ENCODE results near the gene SCD5. TPM values are rescaled to one million over a fixed set of nuclear protein-coding genes. Genes with fewer than 3 reads are reported as not detected.
A peak's percentile ranks its signal among the peaks of the same experiment; 100 is the strongest.

The SCD5 gene
- total and polyA plus RNA-seq, 9 donors, result 7.0 to 16.5 (median 13.1) TPM

- H3K4me1 ChIP-seq (ENCODE audit: control insufficient read depth, insufficient read depth, low read length), result no peaks in the 10 kb centered on the region
- H3K27me3 ChIP-seq (ENCODE audit: control insufficient read depth, insufficient read depth, low read length), result no peaks in the 10 kb centered on the region
- H3K4me3 ChIP-seq (ENCODE audit: low read length), result no peak overlapping the region
- no peak for DNase-seq
- H3K9me3 ChIP-seq (replicated peaks; ENCODE audit: control insufficient read depth, low read depth, low read length), result no peaks in the 10 kb centered on the region
- no peak overlapping the region for H3K27ac ChIP-seq (ENCODE audit: low read length)
- H3K36me3 ChIP-seq (ENCODE audit: control insufficient read depth, insufficient read depth, low read length), result no peaks in the 10 kb centered on the region
- WGBS (ENCODE audit: insufficient coverage), result 58% methylated on average over 4 of the region's 6 CpGs
Measured at GRCh38 chr4:82620126-82620735, 178.4 kb downstream of the SCD5 start.

GRCh38 chr4:82618103-82618720 lies 180.4 kb downstream of the SCD5 start:
- Histone ChIP-seq H3K4me3 (ENCODE audit: low read length) (no peak overlapping the region), H3K27ac (ENCODE audit: low read length) (no peak overlapping the region), H3K27me3 (ENCODE audit: control insufficient read depth, insufficient read depth, low read length) (no peaks in the 10 kb centered on the region), H3K9me3 (replicated peaks; ENCODE audit: control insufficient read depth, low read depth, low read length) (no peaks in the 10 kb centered on the region), H3K4me1 (ENCODE audit: control insufficient read depth, insufficient read depth, low read length) (no peaks in the 10 kb centered on the region), H3K36me3 (ENCODE audit: control insufficient read depth, insufficient read depth, low read length) (no peaks in the 10 kb centered on the region)
- peak; percentile 33 for DNase-seq
- WGBS (ENCODE audit: insufficient coverage), result 67% methylated on average over 1 of the region's 2 CpGs

- Histone ChIP-seq H3K4me3 (ENCODE audit: low read length) (no peak overlapping the region), H3K9me3 (replicated peaks; ENCODE audit: control insufficient read depth, low read depth, low read length) (no peaks in the 10 kb centered on the region), H3K27me3 (ENCODE audit: control insufficient read depth, insufficient read depth, low read length) (no peaks in the 10 kb centered on the region), H3K27ac (ENCODE audit: low read length) (no peak overlapping the region), H3K36me3 (ENCODE audit: control insufficient read depth, insufficient read depth, low read length) (no peaks in the 10 kb centered on the region), H3K4me1 (ENCODE audit: control insufficient read depth, insufficient read depth, low read length) (no peaks in the 10 kb centered on the region)
- DNase-seq, result no peak
- WGBS (ENCODE audit: insufficient coverage), result no CpG with 5 or more reads among the region's 5 CpGs
Measured at GRCh38 chr4:82614838-82615449, 183.7 kb downstream of the SCD5 start.

- no peaks in the 10 kb centered on the region for H3K27me3 ChIP-seq (ENCODE audit: control insufficient read depth, insufficient read depth, low read length)
- H3K4me3 ChIP-seq (ENCODE audit: low read length), result no peak overlapping the region
- 64% methylated on average over 2 of the region's 3 CpGs for WGBS (ENCODE audit: insufficient coverage)
- no peaks in the 10 kb centered on the region for H3K9me3 ChIP-seq (replicated peaks; ENCODE audit: control insufficient read depth, low read depth, low read length)
- no peaks in the 10 kb centered on the region for H3K36me3 ChIP-seq (ENCODE audit: control insufficient read depth, insufficient read depth, low read length)
- DNase-seq, result no peak
- no peak overlapping the region for H3K27ac ChIP-seq (ENCODE audit: low read length)
- no peaks in the 10 kb centered on the region for H3K4me1 ChIP-seq (ENCODE audit: control insufficient read depth, insufficient read depth, low read length)
Measured at GRCh38 chr4:82613121-82613520, 185.5 kb downstream of the SCD5 start.

GRCh38 chr4:82611982-82612381 lies 186.6 kb downstream of the SCD5 start:
- Histone ChIP-seq H3K4me3 (ENCODE audit: low read length) (no peak overlapping the region), H3K27ac (ENCODE audit: low read length) (no peak overlapping the region), H3K36me3 (ENCODE audit: control insufficient read depth, insufficient read depth, low read length) (no peaks in the 10 kb centered on the region), H3K4me1 (ENCODE audit: control insufficient read depth, insufficient read depth, low read length) (no peaks in the 10 kb centered on the region), H3K27me3 (ENCODE audit: control insufficient read depth, insufficient read depth, low read length) (no peaks in the 10 kb centered on the region), H3K9me3 (replicated peaks; ENCODE audit: control insufficient read depth, low read depth, low read length) (no peaks in the 10 kb centered on the region)
- no peak for DNase-seq
- WGBS (ENCODE audit: insufficient coverage), result no CpG with 5 or more reads among the region's 5 CpGs

GRCh38 chr4:82611527-82611926 lies 187.1 kb downstream of the SCD5 start:
- no peak for DNase-seq
- Histone ChIP-seq H3K4me1 (ENCODE audit: control insufficient read depth, insufficient read depth, low read length) (no peaks in the 10 kb centered on the region), H3K4me3 (ENCODE audit: low read length) (no peak overlapping the region), H3K36me3 (ENCODE audit: control insufficient read depth, insufficient read depth, low read length) (no peaks in the 10 kb centered on the region), H3K27me3 (ENCODE audit: control insufficient read depth, insufficient read depth, low read length) (no peaks in the 10 kb centered on the region), H3K9me3 (replicated peaks; ENCODE audit: control insufficient read depth, low read depth, low read length) (no peaks in the 10 kb centered on the region), H3K27ac (ENCODE audit: low read length) (no peak overlapping the region)
- WGBS (ENCODE audit: insufficient coverage), result no CpG with 5 or more reads among the region's 4 CpGs

- H3K27me3 ChIP-seq (ENCODE audit: control insufficient read depth, insufficient read depth, low read length), result no peaks in the 10 kb centered on the region
- no peaks in the 10 kb centered on the region for H3K4me1 ChIP-seq (ENCODE audit: control insufficient read depth, insufficient read depth, low read length)
- no peaks in the 10 kb centered on the region for H3K9me3 ChIP-seq (replicated peaks; ENCODE audit: control insufficient read depth, low read depth, low read length)
- H3K4me3 ChIP-seq (ENCODE audit: low read length), result no peak overlapping the region
- H3K27ac ChIP-seq (ENCODE audit: low read length), result no peak overlapping the region
- WGBS (ENCODE audit: insufficient coverage), result no CpG with 5 or more reads among the region's 2 CpGs
- H3K36me3 ChIP-seq (ENCODE audit: control insufficient read depth, insufficient read depth, low read length), result no peaks in the 10 kb centered on the region
- no peak for DNase-seq
Measured at GRCh38 chr4:82610041-82610440, 188.6 kb downstream of the SCD5 start.

GRCh38 chr4:82606622-82607021 lies 192.0 kb downstream of the SCD5 start:
- no peaks in the 10 kb centered on the region for H3K4me1 ChIP-seq (ENCODE audit: control insufficient read depth, insufficient read depth, low read length)
- WGBS (ENCODE audit: insufficient coverage), result 98% methylated on average over 4 of the region's 7 CpGs
- no peaks in the 10 kb centered on the region for H3K36me3 ChIP-seq (ENCODE audit: control insufficient read depth, insufficient read depth, low read length)
- no peaks in the 10 kb centered on the region for H3K9me3 ChIP-seq (replicated peaks; ENCODE audit: control insufficient read depth, low read depth, low read length)
- no peak for DNase-seq
- H3K4me3 ChIP-seq (ENCODE audit: low read length), result no peak overlapping the region
- H3K27me3 ChIP-seq (ENCODE audit: control insufficient read depth, insufficient read depth, low read length), result no peaks in the 10 kb centered on the region
- H3K27ac ChIP-seq (ENCODE audit: low read length), result no peak overlapping the region

GRCh38 chr4:82604522-82604921 lies 194.1 kb downstream of the SCD5 start:
- DNase-seq, result no peak
- no peaks in the 10 kb centered on the region for H3K27me3 ChIP-seq (ENCODE audit: control insufficient read depth, insufficient read depth, low read length)
- H3K4me3 ChIP-seq (ENCODE audit: low read length), result no peak overlapping the region
- H3K9me3 ChIP-seq (replicated peaks; ENCODE audit: control insufficient read depth, low read depth, low read length), result no peaks in the 10 kb centered on the region
- WGBS (ENCODE audit: insufficient coverage), result no CpG with 5 or more reads among the region's 1 CpG
- H3K36me3 ChIP-seq (ENCODE audit: control insufficient read depth, insufficient read depth, low read length), result no peaks in the 10 kb centered on the region
- H3K27ac ChIP-seq (ENCODE audit: low read length), result no peak overlapping the region
- H3K4me1 ChIP-seq (ENCODE audit: control insufficient read depth, insufficient read depth, low read length), result no peaks in the 10 kb centered on the region

- no peak for DNase-seq
- no peak overlapping the region for H3K4me3 ChIP-seq (ENCODE audit: low read length)
- H3K4me1 ChIP-seq (ENCODE audit: control insufficient read depth, insufficient read depth, low read length), result no peaks in the 10 kb centered on the region
- no peaks in the 10 kb centered on the region for H3K36me3 ChIP-seq (ENCODE audit: control insufficient read depth, insufficient read depth, low read length)
- no CpG with 5 or more reads among the region's 9 CpGs for WGBS (ENCODE audit: insufficient coverage)
- no peak overlapping the region for H3K27ac ChIP-seq (ENCODE audit: low read length)
- H3K27me3 ChIP-seq (ENCODE audit: control insufficient read depth, insufficient read depth, low read length), result no peaks in the 10 kb centered on the region
- H3K9me3 ChIP-seq (replicated peaks; ENCODE audit: control insufficient read depth, low read depth, low read length), result no peaks in the 10 kb centered on the region
Measured at GRCh38 chr4:82601242-82602015, 197.2 kb downstream of the SCD5 start.
